HG03520 (cell line): ENCODE measurements around the gene ZNF221.

Source experiments
- ATAC-seq: cut with Tn5 transposase; IDR thresholded peaks from one replicate; pipeline ENCODE4 v1.9.1; 2021; ENCODE audit warnings: mild to moderate bottlenecking, moderate library complexity; ENCODE audit not compliant: unreplicated experiment

The ZNF221 gene

GRCh38 chr19:43956827-43957226 is 5.8 kb downstream of the ZNF221 start:
- ATAC-seq, result no peak

GRCh38 chr19:43957891-43958290 is 6.9 kb downstream of the ZNF221 start:
- no peak for ATAC-seq

GRCh38 chr19:43960411-43960810 is 9.4 kb downstream of the ZNF221 start:
- no peak for ATAC-seq

GRCh38 chr19:43966079-43966694 is 15.2 kb downstream of the ZNF221 start:
- no peak for ATAC-seq

- ATAC-seq, result no peak
Measured at GRCh38 chr19:43976732-43977131, 25.7 kb downstream of the ZNF221 start.

- ATAC-seq, result no peak
Measured at GRCh38 chr19:43983544-43983911, 32.5 kb downstream of the ZNF221 start.

GRCh38 chr19:43983912-43984686 is 33.1 kb downstream of the ZNF221 start, which contains the start of gene ZNF155:
Gene ZNF155 (plus strand): TSS chr19:43984188. CDS start chr19:43988544, 4,356 bp downstream.
- ATAC-seq, result peak; percentile 74

GRCh38 chr19:43984687-43985000 is 33.6 kb downstream of the ZNF221 start:
- ATAC-seq, result no peak

- ATAC-seq, result no peak
Measured at GRCh38 chr19:43997631-43998290, 46.7 kb downstream of the ZNF221 start.

- ATAC-seq, result no peak
Measured at GRCh38 chr19:44002212-44002565, 51.2 kb downstream of the ZNF221 start.

- peak; percentile 80 for ATAC-seq
Measured at GRCh38 chr19:44002566-44003460, 51.8 kb downstream of the ZNF221 start, which contains the start of gene ZNF230. Gene ZNF230 (plus strand): TSS chr19:44002957. CDS start chr19:44007079, 4,122 bp downstream.

- no peak for ATAC-seq
Measured at GRCh38 chr19:44003461-44004009, 52.5 kb downstream of the ZNF221 start.

- no peak for ATAC-seq
Measured at GRCh38 chr19:44005973-44006372, 54.9 kb downstream of the ZNF221 start.

- ATAC-seq, result no peak
Measured at GRCh38 chr19:44007473-44007872, 56.4 kb downstream of the ZNF221 start.

GRCh38 chr19:44010468-44010867 is 59.4 kb downstream of the ZNF221 start:
- ATAC-seq, result no peak
